ENCODE results near the gene PRAC1.

DNA sequence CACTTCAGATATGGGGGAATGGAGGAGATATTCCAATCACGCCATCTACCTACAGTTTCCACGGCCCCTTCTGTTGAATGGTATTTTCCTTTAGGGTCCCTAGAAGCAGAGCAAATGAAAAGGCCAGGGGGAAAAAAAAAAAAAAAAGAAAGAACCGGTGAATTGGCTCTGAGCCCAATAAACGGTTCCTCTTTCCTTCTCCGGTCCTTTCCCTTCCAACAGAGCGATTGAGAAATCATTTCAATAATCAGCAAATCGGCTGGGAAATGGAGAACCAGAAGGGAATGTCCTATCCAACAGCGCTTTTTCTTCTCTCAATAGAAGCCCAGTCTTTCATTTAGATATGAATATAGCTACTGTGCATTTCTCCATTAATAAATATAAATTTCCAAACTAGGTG is 33.0 kb upstream of the PRAC1 start:
- TF ChIP-seq, protein P1, sequence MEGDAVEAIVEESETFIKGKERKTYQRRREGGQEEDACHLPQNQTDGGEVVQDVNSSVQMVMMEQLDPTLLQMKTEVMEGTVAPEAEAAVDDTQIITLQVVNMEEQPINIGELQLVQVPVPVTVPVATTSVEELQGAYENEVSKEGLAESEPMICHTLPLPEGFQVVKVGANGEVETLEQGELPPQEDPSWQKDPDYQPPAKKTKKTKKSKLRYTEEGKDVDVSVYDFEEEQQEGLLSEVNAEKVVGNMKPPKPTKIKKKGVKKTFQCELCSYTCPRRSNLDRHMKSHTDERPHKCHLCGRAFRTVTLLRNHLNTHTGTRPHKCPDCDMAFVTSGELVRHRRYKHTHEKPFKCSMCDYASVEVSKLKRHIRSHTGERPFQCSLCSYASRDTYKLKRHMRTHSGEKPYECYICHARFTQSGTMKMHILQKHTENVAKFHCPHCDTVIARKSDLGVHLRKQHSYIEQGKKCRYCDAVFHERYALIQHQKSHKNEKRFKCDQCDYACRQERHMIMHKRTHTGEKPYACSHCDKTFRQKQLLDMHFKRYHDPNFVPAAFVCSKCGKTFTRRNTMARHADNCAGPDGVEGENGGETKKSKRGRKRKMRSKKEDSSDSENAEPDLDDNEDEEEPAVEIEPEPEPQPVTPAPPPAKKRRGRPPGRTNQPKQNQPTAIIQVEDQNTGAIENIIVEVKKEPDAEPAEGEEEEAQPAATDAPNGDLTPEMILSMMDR (IDR thresholded peaks at IDR 0.05), result no peak
- TF ChIP-seq POLR2A (IDR thresholded peaks at IDR 0.05), result no peak
